ENCODE data around the gene SMURF2.
"Not testable (repeated sequence)": the region's sequence is repeated elsewhere in the genome, so short reads cannot be mapped to it uniquely, and the experiment has no call there.

Gene SMURF2

GRCh38 chr17:64664299-64664981 is 2.3 kb upstream of the SMURF2 start:
- not testable (repeated sequence) for DNase-seq

- DNase-seq: not testable (repeated sequence)
Observed at GRCh38 chr17:64663836-64664235, 1.7 kb upstream of the SMURF2 start.

DNA sequence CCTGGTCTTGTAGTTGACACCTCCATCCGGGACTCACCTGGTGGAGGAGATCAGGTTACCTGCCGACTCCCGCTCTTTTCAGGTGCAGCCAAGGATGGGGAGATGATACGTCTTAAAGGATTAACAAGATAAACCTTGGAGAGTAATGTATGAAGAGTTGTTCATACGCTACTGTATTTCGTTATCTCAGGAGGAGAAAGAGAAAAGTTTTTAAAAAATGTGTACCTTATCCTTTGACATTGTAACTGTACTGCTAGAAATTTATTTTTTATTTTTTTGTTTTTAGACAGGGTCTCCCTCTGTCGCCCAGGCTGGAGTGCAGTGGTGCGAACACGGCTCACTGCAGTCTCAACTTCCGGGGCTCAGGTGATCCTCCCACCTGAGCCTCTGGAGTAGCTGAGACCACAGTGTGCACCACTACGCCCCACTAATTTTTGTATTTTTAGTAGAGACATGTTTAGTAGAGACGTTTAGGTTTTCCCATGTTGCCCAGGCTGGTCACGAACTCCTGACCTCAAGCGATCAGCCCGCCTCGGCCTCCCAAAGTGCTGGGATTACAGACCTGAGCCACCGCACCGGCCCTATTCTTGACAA is 764 bp upstream of the SMURF2 start:
- no peak for DNase-seq

DNA sequence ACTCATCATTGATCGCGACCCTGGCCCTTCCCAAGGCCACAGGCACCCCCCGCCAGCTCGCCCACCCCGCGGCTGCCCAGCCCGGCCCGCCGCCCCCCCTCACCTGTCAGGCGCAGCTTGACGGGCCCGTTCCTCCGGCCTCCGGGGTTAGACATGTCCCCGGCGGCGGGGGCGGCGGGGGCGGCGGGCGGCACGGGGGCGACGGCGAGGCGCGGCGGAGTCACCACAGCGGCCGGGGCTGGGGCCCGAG is 456 bp downstream of the SMURF2 start:
- DNase-seq: peak in 1 of 2 donors; percentile 44

- peak in 1 of 2 donors; percentile 38 for DNase-seq
Observed at GRCh38 chr17:64660978-64661725, 955 bp downstream of the SMURF2 start.

DNA sequence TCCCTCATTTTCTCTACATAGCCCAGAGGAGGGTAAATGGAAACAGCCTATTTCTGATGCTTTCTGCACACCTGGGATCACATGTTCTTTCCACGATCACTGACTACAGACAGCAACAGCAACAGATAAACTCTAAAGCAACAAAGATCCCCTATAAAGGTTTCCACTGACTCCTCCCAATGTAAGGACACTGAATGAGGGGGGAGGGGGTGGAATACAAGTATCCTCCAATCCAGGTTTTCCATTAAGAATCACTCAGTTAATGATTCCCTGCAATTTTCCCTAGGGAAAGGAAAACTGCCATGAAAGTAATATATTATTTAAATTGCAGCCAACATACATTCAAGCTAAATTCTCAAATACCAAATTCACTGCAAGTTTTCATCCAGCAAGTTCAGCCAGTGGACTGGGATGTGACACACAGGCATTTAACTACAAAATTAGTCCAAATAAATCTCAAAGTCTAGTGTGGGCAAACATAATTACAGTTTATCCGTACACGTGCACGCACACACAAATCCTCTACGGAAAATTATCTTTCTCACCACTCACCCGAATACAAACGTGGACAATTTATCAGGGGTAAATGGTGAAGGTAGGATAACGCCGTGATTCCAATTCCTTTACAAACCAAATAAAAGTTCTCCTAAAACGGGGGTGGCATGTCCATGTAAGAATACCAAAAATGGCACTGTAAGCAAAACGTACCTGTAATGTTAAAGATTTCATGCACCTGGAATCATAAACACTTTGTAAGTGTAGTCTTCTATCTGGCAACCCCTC is 1.7 kb downstream of the SMURF2 start:
- not testable (repeated sequence) for DNase-seq

DNA sequence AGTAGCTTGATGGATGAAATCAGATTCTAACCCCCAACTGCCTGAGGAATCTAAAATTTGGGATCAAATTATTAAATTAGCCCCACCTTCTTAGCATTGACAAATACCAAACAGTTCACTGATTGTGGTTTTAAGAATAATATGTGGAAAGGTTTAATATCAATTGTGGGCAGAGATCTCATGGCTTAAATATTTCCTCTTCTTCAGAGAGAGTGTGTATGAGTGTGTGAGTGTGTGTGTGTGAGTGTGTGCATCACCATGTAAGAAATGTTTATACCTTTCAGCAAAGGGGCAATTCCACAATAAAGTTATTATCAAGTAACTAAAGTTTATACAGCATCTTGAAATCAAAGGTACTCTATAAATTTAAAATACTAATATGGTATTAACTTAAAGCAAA is 3.2 kb downstream of the SMURF2 start:
- DNase-seq: no peak

DNA sequence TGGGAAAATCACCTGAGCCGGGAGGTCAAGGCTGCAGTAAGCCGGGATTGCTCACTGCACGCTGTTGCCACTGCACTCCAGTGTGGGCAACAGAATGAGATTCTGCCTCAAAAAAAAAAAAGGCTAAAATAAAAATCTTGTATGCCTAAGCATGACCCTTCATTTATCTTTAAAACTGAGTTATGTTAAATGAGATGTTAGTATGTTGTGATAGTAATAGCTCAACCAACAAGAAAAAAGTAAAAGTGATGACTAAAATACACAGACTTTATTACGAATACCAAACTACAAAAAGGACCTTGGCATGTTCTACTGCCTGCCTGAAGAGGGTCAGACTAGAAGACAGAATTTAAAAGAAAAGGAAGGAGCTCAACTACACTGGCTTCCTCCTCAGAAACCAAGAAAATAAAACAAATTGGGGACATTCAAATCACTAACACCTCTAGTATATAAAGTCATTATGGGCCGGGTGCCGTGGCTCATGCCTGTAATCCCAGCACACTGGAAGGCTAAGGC is 4.4 kb downstream of the SMURF2 start:
- no peak for DNase-seq

- no peak for DNase-seq
Observed at GRCh38 chr17:64655704-64656103, 6.4 kb downstream of the SMURF2 start.

DNA sequence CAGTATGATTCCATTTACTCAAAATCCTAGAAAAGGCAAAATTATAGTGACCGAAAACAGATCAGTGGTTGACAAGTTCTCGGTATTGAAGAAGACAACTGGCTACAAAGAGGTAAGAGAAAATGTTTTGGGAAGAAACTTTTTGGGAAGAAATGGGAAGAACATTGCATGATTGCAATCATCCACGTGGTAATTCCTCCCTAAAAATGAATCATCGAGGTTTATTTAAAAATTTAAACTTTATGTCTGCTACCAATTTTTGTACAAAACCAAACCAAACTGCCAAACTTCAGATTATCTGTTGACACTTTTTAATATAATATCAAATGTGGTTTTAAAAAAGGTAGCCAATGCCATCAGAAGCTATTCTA is 8.1 kb downstream of the SMURF2 start:
- no peak for DNase-seq

DNA sequence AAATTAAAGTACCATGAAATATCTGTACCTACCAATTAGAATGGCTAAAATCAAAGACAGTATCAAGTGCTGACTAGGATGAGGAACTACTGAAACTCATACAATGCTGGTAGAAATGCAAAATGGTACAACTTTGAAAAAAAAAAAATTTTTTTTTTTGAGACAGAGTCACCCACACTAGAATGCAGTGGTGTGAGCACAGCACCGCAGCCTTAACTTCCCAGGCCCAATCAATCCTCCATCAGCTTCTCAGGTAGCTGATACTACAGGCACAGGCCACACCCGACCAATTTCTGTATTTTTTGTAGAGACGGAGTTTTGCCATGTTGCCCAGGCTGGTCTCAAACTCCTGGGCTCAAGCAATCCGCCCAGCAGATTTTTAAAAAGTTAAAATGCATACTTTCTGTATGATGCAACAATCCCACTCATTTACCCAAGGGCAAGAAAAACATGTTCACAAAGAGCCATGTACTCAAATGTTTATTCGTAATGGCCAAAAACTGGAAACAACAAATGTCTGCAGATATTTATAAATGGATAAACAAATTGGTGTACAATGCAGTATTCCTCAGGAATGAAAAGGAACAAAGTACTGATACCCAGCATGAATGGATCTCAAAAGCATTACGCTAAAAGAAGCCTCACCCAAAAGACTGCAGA is 8.7 kb downstream of the SMURF2 start:
- DNase-seq: no peak

GRCh38 chr17:64651889-64652288 is 10.2 kb downstream of the SMURF2 start:
- DNase-seq: no peak

- no peak for DNase-seq
Observed at GRCh38 chr17:64648234-64648633, 13.9 kb downstream of the SMURF2 start.

GRCh38 chr17:64647817-64648216 is 14.3 kb downstream of the SMURF2 start:
- DNase-seq: no peak

DNA sequence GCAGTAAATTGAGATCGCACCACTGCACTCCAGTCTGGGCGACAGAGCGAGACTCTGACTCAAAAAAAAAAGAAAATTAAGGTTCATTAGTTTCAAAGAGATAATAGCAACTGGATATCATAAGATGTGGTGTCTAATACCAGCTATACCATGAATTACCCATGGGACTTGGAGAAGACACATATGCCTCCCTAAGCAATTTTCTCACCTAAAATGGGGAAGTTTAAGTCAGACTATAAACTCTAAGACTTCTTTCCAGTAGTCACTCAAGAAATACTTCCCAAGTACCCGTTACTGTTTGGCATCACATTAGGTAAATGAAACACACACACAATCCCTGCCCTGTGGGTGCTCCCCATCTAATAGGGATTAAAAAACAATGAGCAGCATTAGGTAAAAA is 22.6 kb downstream of the SMURF2 start:
- no peak for DNase-seq

GRCh38 chr17:64638552-64639203 is 23.4 kb downstream of the SMURF2 start:
- DNase-seq: no peak

- DNase-seq: peak in 1 of 2 donors; percentile 43
Observed at GRCh38 chr17:64635647-64636305, 26.3 kb downstream of the SMURF2 start.

- no peak for DNase-seq
Observed at GRCh38 chr17:64634218-64634617, 27.9 kb downstream of the SMURF2 start.

DNA sequence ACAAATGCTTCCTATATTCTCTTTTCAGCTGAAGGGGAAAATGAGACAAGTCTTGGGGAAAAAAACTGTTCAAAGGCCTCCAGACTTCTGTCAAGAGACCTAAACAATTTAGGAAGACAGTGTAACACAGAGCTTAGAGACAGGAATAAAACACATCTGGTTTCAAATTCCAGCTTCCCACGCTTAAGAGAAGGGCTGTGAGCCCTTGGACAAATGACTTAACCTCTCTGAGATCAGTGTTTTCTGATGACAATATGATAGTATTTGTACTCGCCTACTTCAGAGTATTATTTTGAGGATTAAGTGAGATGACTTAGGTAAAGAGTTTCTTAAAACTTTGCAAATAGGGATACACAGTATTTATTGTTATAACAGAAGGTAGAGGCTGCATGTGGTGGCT is 29.5 kb downstream of the SMURF2 start:
- no peak for DNase-seq

DNA sequence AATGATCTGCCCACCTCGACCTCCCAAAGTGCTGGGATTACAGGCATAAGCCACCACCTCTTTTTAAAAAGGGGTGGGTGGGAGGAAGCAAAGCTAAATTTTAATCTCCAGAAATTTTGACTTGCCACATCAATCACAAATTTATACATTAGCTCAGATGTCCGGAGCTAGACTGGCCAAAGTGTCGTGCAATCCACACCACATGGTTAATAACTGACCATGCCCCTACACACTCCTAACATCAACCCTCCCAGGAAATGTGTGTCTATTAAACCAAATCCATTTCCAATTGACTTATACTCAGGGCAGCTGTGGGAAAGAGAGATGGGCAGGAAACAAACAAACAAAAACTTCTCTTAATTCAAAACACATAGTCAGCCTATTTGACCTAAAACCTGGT is 29.9 kb downstream of the SMURF2 start:
- DNase-seq: no peak

- no peak for DNase-seq
Observed at GRCh38 chr17:64630309-64631223, 31.5 kb downstream of the SMURF2 start.
